MM.1S (cell line): ENCODE measurements around the gene MYO1E.

Experiments
- DNase-seq: peaks from one replicate; pipeline ENCODE4 v3.0.0-alpha.2; 2015
- H2AFZ ChIP-seq: fragments of 300-600 bp; sonication (generic); 2 replicates; pipeline ENCODE4 v1.6.0; 2016; ENCODE audit warnings: antibody characterized with exemption, low read length
- H3F3A ChIP-seq: fragments of 300-600 bp; sonication (generic); 2 replicates; pipeline ENCODE4 v1.6.1; 2016; ENCODE audit warnings: mild to moderate bottlenecking, antibody characterized with exemption, low read length, moderate library complexity, mixed read lengths; ENCODE audit not compliant: insufficient read depth
- H3K27ac ChIP-seq: fragments of 300-600 bp; sonication (generic); 2 replicates; pipeline ENCODE4 v1.5.1; 2016; ENCODE audit warnings: mild to moderate bottlenecking, low read length
- H3K27me3 ChIP-seq: fragments of 300-600 bp; sonication (generic); replicated peaks from 2 replicates; pipeline ENCODE4 v1.6.0; 2016; ENCODE audit warnings: low read length; ENCODE audit not compliant: insufficient read depth
- H3K36me3 ChIP-seq: fragments of 300-600 bp; sonication (generic); replicated peaks from 2 replicates; pipeline ENCODE4 v1.6.1; 2016; ENCODE audit warnings: mild to moderate bottlenecking, low read length, mixed read lengths; ENCODE audit not compliant: insufficient read depth
- H3K4me1 ChIP-seq: fragments of 300-600 bp; sonication (generic); 2 replicates; pipeline ENCODE4 v1.6.1; 2016; ENCODE audit warnings: low read length, mixed read lengths
- H3K4me2 ChIP-seq: fragments of 300-600 bp; sonication (generic); 2 replicates; pipeline ENCODE4 v1.6.0; 2016; ENCODE audit warnings: low read depth, low read length
- H3K4me3 ChIP-seq: fragments of 300-600 bp; sonication (generic); 2 replicates; pipeline ENCODE4 v1.5.1; 2016; ENCODE audit warnings: low read length, mixed read lengths
- H3K79me2 ChIP-seq: fragments of 300-600 bp; sonication (generic); 2 replicates; pipeline ENCODE4 v1.6.1; 2016; ENCODE audit warnings: mixed run types, low read length, mixed read lengths
- H3K9ac ChIP-seq: fragments of 300-600 bp; sonication (generic); 2 replicates; pipeline ENCODE4 v1.6.1; 2016; ENCODE audit warnings: low read length, mixed read lengths
- H3K9me2 ChIP-seq: fragments of 300-600 bp; sonication (generic); replicated peaks from 2 replicates; pipeline ENCODE4 v1.6.1; 2016; ENCODE audit warnings: mild to moderate bottlenecking, low read length, mixed read lengths; ENCODE audit not compliant: insufficient read depth
- H3K9me3 ChIP-seq: fragments of 300-600 bp; sonication (generic); replicated peaks from 2 replicates; pipeline ENCODE4 v1.6.1; 2016; ENCODE audit warnings: mild to moderate bottlenecking, low read length, mixed read lengths; ENCODE audit not compliant: insufficient read depth
- H4K20me1 ChIP-seq: fragments of 300-600 bp; sonication (generic); 2 replicates; pipeline ENCODE4 v1.6.1; 2016; ENCODE audit warnings: mild to moderate bottlenecking, low read length, moderate library complexity, mixed read lengths; ENCODE audit not compliant: insufficient read depth
- CTCF ChIP-seq: fragments of 300-600 bp; sonication (generic); IDR thresholded peaks from 2 replicates; pipeline ENCODE4 v1.5.1; 2016; ENCODE audit warnings: antibody characterized with exemption, low read length, mixed read lengths
- EZH2 ChIP-seq: fragments of 300-600 bp; sonication (generic); optimal IDR thresholded peaks from 2 replicates; pipeline ENCODE3; 2017; ENCODE audit warnings: low read depth, mild to moderate bottlenecking, antibody characterized with exemption, low read length, mixed read lengths
- EZH2phosphoT487 ChIP-seq: fragments of 300-600 bp; sonication (generic); IDR thresholded peaks from 2 replicates; pipeline ENCODE4 v1.6.1; 2018; ENCODE audit warnings: antibody characterized with exemption, low read length

Gene MYO1E

GRCh38 chr15:59313641-59314332 is 58.9 kb downstream of the MYO1E start:
- no peaks in the 10 kb centered on the region for H4K20me1 ChIP-seq
- H3K27ac ChIP-seq: no peak overlapping the region
- no peaks in the 10 kb centered on the region for H3K36me3 ChIP-seq
- no peaks in the 10 kb centered on the region for H3K79me2 ChIP-seq
- no peaks in the 10 kb centered on the region for H3F3A ChIP-seq
- TF ChIP-seq EZH2phosphoT487 (no peak), EZH2 (no peak), CTCF (no peak)
- no peak overlapping the region for H3K4me3 ChIP-seq
- no peak for DNase-seq
- H3K4me1 ChIP-seq: no peaks in the 10 kb centered on the region
- no peak overlapping the region for H3K9ac ChIP-seq
- no peak overlapping the region for H3K4me2 ChIP-seq
- no peaks in the 10 kb centered on the region; the same call in 1 of the 2 replicates for H3K27me3 ChIP-seq
- no peaks in the 10 kb centered on the region for H3K9me3 ChIP-seq
- H3K9me2 ChIP-seq: no peaks in the 10 kb centered on the region
- no peak overlapping the region for H2AFZ ChIP-seq

- Histone ChIP-seq H2AFZ (no peak overlapping the region), H3K27me3 (no peaks in the 10 kb centered on the region), H4K20me1 (no peaks in the 10 kb centered on the region), H3F3A (no peaks in the 10 kb centered on the region), H3K79me2 (no peaks in the 10 kb centered on the region), H3K9me3 (no peaks in the 10 kb centered on the region), H3K4me3 (no peak overlapping the region), H3K36me3 (no peaks in the 10 kb centered on the region), H3K4me1 (no peaks in the 10 kb centered on the region), H3K27ac (no peak overlapping the region), H3K9ac (no peak overlapping the region), H3K9me2 (no peaks in the 10 kb centered on the region), H3K4me2 (no peak overlapping the region)
- no peak for TF ChIP-seq EZH2phosphoT487
- TF ChIP-seq CTCF: no peak
- no peak for TF ChIP-seq EZH2
- DNase-seq: no peak
Observed at GRCh38 chr15:59312205-59312604, 60.5 kb downstream of the MYO1E start.

GRCh38 chr15:59311195-59311594 is 61.5 kb downstream of the MYO1E start:
- H3K27me3 ChIP-seq: no peaks in the 10 kb centered on the region
- H3K36me3 ChIP-seq: no peaks in the 10 kb centered on the region
- no peak overlapping the region for H3K9ac ChIP-seq
- H3K79me2 ChIP-seq: no peaks in the 10 kb centered on the region
- H3K9me2 ChIP-seq: no peaks in the 10 kb centered on the region
- no peak overlapping the region for H3K4me2 ChIP-seq
- DNase-seq: no peak
- H2AFZ ChIP-seq: no peak overlapping the region
- TF ChIP-seq EZH2phosphoT487 (no peak), CTCF (no peak), EZH2 (no peak)
- H3K27ac ChIP-seq: no peak overlapping the region
- no peaks in the 10 kb centered on the region for H3F3A ChIP-seq
- no peaks in the 10 kb centered on the region for H3K9me3 ChIP-seq
- no peaks in the 10 kb centered on the region for H4K20me1 ChIP-seq
- H3K4me3 ChIP-seq: no peak overlapping the region
- H3K4me1 ChIP-seq: no peaks in the 10 kb centered on the region
